ENCODE results near the gene C3AR1.

Gene C3AR1

DNA sequence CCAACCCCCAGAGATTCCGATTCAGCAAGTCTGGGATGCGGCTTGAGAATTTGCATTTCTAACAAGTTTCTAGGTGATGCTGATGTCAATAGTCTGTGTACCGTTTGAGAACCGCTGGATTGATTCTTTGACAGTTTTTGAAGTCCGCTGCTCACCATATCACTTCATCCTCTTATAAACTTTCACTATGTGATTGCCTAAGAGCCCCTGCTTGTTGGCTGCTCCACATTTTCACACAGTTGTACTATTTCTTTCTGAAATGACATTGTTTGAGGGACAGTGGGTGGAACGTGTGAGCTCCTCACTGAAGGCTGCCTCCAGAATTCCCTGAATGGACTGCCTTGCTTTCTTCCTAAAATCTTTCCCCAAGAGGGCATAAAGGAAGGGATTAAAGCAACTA, 7.7 kb downstream of the C3AR1 start:
- TF ChIP-seq FOXP2 (optimal IDR thresholded peaks at IDR 0.05; ENCODE audit: borderline replicate concordance, extremely low read depth, extremely low read length, insufficient read depth) (no peak), POLR2AphosphoS5 (IDR thresholded peaks at IDR 0.05; ENCODE audit: low read depth, low read length) (no peak), TAF1 (IDR thresholded peaks at IDR 0.05; ENCODE audit: borderline replicate concordance, insufficient read depth, low read length) (no peak), SIN3A (IDR thresholded peaks at IDR 0.05; ENCODE audit: borderline replicate concordance, insufficient read depth, low read length) (no peak)
- TF ChIP-seq, protein P1, sequence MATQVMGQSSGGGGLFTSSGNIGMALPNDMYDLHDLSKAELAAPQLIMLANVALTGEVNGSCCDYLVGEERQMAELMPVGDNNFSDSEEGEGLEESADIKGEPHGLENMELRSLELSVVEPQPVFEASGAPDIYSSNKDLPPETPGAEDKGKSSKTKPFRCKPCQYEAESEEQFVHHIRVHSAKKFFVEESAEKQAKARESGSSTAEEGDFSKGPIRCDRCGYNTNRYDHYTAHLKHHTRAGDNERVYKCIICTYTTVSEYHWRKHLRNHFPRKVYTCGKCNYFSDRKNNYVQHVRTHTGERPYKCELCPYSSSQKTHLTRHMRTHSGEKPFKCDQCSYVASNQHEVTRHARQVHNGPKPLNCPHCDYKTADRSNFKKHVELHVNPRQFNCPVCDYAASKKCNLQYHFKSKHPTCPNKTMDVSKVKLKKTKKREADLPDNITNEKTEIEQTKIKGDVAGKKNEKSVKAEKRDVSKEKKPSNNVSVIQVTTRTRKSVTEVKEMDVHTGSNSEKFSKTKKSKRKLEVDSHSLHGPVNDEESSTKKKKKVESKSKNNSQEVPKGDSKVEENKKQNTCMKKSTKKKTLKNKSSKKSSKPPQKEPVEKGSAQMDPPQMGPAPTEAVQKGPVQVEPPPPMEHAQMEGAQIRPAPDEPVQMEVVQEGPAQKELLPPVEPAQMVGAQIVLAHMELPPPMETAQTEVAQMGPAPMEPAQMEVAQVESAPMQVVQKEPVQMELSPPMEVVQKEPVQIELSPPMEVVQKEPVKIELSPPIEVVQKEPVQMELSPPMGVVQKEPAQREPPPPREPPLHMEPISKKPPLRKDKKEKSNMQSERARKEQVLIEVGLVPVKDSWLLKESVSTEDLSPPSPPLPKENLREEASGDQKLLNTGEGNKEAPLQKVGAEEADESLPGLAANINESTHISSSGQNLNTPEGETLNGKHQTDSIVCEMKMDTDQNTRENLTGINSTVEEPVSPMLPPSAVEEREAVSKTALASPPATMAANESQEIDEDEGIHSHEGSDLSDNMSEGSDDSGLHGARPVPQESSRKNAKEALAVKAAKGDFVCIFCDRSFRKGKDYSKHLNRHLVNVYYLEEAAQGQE (IDR thresholded peaks at IDR 0.05; ENCODE audit: insufficient read depth in 1 of 2, low read depth in 2 of 2, low read length in 2 of 2), result no peak

DNA sequence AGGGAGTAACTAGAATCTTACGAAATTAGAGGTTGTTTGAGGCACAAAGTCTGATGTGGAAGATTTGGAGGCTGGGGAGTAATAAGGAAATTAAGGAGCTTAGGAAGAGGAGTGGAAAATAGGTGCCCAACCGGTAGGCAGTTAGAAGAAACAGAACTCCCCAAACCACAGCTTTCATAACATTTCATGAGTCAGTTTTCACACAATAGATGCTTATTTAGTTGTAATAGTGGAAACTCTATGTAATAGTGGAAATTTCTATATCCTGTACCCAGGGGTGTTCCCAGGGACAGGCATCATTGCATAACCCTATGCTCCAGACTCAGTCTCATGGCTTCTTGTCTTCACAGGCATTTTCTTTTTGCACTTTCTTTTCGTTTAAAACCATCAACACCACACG, 8.3 kb downstream of the C3AR1 start:
- TF ChIP-seq SIN3A (IDR thresholded peaks at IDR 0.05; ENCODE audit: borderline replicate concordance, insufficient read depth, low read length), result no peak
- TF ChIP-seq POLR2AphosphoS5 (IDR thresholded peaks at IDR 0.05; ENCODE audit: low read depth, low read length), result no peak
- TF ChIP-seq, protein P1 (IDR thresholded peaks at IDR 0.05; ENCODE audit: insufficient read depth in 1 of 2, low read depth in 2 of 2, low read length in 2 of 2), result no peak
- TF ChIP-seq TAF1 (IDR thresholded peaks at IDR 0.05; ENCODE audit: borderline replicate concordance, insufficient read depth, low read length), result no peak
- TF ChIP-seq FOXP2 (optimal IDR thresholded peaks at IDR 0.05; ENCODE audit: borderline replicate concordance, extremely low read depth, extremely low read length, insufficient read depth), result no peak

DNA sequence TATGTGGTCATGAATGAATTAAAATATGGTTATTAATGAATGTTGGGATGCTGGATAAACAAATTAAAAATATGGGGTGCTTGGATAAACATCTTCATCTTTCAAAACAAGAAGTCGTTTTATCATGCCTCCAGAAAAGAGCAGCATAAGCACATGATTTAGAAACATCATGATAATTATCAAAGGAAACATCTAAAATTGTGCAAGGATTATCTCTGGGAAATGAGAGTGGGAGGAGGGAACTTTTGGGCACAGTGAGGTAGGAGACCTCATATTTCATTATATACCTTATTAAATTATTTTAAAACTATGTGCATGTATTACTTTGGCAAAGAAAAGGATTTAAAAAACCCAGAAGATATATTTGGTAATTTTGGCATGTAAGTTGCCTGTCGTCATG, 8.9 kb downstream of the C3AR1 start:
- TF ChIP-seq FOXP2 (optimal IDR thresholded peaks at IDR 0.05; ENCODE audit: borderline replicate concordance, extremely low read depth, extremely low read length, insufficient read depth), result no peak
- TF ChIP-seq, protein P1 (IDR thresholded peaks at IDR 0.05; ENCODE audit: insufficient read depth in 1 of 2, low read depth in 2 of 2, low read length in 2 of 2), result no peak
- TF ChIP-seq TAF1 (IDR thresholded peaks at IDR 0.05; ENCODE audit: borderline replicate concordance, insufficient read depth, low read length), result no peak
- TF ChIP-seq SIN3A (IDR thresholded peaks at IDR 0.05; ENCODE audit: borderline replicate concordance, insufficient read depth, low read length), result no peak
- no peak for TF ChIP-seq POLR2AphosphoS5 (IDR thresholded peaks at IDR 0.05; ENCODE audit: low read depth, low read length)

DNA sequence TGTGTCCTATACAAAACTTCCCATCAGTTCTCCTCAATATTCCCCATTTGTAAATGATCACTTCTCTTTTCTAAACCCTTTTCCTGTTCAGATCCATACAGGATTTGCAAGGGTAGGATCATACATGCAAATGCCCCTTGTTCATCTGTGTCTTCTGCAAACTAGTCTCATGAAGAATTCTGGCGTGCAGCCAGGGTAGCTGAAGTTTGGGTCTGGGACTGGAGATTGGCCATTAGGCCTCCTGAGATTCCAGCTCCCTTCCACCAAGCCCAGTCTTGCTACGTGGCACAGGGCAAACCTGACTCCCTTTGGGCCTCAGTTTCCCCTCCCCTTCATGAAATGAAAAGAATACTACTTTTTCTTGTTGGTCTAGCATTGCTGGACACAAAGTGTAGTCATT, 11.3 kb downstream of the C3AR1 start:
- TF ChIP-seq FOXP2 (optimal IDR thresholded peaks at IDR 0.05; ENCODE audit: borderline replicate concordance, extremely low read depth, extremely low read length, insufficient read depth), result no peak
- no peak for TF ChIP-seq SIN3A (IDR thresholded peaks at IDR 0.05; ENCODE audit: borderline replicate concordance, insufficient read depth, low read length)
- no peak for TF ChIP-seq TAF1 (IDR thresholded peaks at IDR 0.05; ENCODE audit: borderline replicate concordance, insufficient read depth, low read length)
- TF ChIP-seq POLR2AphosphoS5 (IDR thresholded peaks at IDR 0.05; ENCODE audit: low read depth, low read length), result no peak
- TF ChIP-seq, protein P1 (IDR thresholded peaks at IDR 0.05; ENCODE audit: insufficient read depth in 1 of 2, low read depth in 2 of 2, low read length in 2 of 2), result no peak

DNA sequence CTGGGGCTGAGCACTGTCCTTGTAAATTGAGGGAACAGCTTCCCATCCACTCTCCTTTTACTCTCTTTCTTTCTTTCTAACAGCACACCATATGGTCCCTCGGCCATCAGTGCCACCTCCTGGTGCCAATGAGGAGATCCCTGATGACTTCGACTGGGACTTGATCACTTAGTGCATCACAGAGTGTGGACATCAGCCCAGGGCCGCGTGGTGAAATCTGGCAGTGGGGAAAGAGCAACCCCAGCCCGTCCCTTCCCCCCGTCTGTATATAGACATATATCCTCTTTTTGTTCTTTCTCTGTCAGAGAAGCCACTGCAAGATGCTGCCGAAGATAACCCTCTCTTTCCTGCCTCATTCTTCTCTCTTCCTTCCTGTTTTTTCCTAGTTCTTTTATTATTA, 13.5 kb downstream of the C3AR1 start:
- no peak for TF ChIP-seq TAF1 (IDR thresholded peaks at IDR 0.05; ENCODE audit: borderline replicate concordance, insufficient read depth, low read length)
- TF ChIP-seq SIN3A (IDR thresholded peaks at IDR 0.05; ENCODE audit: borderline replicate concordance, insufficient read depth, low read length), result no peak
- TF ChIP-seq POLR2AphosphoS5 (IDR thresholded peaks at IDR 0.05; ENCODE audit: low read depth, low read length), result no peak
- TF ChIP-seq FOXP2 (optimal IDR thresholded peaks at IDR 0.05; ENCODE audit: borderline replicate concordance, extremely low read depth, extremely low read length, insufficient read depth), result no peak
- TF ChIP-seq, protein P1 (IDR thresholded peaks at IDR 0.05; ENCODE audit: insufficient read depth in 1 of 2, low read depth in 2 of 2, low read length in 2 of 2), result no peak
